ENCODE data around the gene MTUS2.

DNA sequence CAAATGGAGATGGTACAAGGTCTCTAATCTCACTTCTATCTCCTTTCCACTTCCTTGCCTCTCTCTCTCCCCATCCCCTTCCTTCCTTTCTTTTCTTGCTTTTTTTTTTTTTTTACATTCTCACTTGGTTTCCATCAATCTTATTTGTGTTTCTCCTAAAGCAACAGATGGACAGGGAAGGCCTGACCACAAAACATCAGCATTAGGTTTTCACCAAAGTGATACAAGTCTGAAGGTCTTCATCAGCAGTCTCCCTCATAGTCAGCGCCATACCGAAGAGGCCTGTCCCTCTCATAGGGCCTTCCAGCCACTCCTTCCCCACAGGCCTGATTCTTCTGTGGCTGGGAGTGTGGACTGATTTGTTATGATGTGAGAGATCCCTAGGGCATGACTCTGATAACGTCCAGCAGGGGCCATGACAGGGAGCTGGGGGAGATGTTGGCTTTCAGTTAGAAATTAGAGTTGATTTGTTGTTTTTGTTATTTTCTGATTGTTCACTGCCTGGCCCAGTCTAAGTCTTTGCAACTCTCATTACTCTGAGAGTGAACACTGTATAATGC lies 616.7 kb downstream of the MTUS2 start:
- TF ChIP-seq, protein P1, sequence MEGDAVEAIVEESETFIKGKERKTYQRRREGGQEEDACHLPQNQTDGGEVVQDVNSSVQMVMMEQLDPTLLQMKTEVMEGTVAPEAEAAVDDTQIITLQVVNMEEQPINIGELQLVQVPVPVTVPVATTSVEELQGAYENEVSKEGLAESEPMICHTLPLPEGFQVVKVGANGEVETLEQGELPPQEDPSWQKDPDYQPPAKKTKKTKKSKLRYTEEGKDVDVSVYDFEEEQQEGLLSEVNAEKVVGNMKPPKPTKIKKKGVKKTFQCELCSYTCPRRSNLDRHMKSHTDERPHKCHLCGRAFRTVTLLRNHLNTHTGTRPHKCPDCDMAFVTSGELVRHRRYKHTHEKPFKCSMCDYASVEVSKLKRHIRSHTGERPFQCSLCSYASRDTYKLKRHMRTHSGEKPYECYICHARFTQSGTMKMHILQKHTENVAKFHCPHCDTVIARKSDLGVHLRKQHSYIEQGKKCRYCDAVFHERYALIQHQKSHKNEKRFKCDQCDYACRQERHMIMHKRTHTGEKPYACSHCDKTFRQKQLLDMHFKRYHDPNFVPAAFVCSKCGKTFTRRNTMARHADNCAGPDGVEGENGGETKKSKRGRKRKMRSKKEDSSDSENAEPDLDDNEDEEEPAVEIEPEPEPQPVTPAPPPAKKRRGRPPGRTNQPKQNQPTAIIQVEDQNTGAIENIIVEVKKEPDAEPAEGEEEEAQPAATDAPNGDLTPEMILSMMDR (IDR thresholded peaks at IDR 0.05): no peak
- TF ChIP-seq EP300 (IDR thresholded peaks at IDR 0.05; ENCODE audit: low read depth) (no peak), POLR2AphosphoS5 (IDR thresholded peaks at IDR 0.05) (no peak), POLR2A (IDR thresholded peaks at IDR 0.05) (no peak)
